ENCODE results near the gene ILK.

ILK gene

GRCh38 chr11:6603287-6604080 lies at the start of gene ILK, which contains the start of gene RRP8:
ILK (plus strand) TSS chr11:6603774; CDS start chr11:6604272, 498 bp downstream.
RRP8 (minus strand) TSS chr11:6603616; CDS start chr11:6603502, 114 bp downstream.
- FAIRE-seq: no peak

- no peak for FAIRE-seq
Observed at GRCh38 chr11:6554828-6555706, 48.5 kb upstream of the ILK start.

GRCh38 chr11:6556139-6556949 lies 47.2 kb upstream of the ILK start:
- FAIRE-seq: no peak

GRCh38 chr11:6557063-6557462 lies 46.5 kb upstream of the ILK start:
- FAIRE-seq: no peak

GRCh38 chr11:6557761-6558674 lies 45.6 kb upstream of the ILK start:
- no peak for FAIRE-seq

- FAIRE-seq: no peak
Observed at GRCh38 chr11:6559369-6559768, 44.2 kb upstream of the ILK start.

GRCh38 chr11:6561288-6561687 lies 42.3 kb upstream of the ILK start:
- FAIRE-seq: no peak

- FAIRE-seq: no peak
Observed at GRCh38 chr11:6563121-6563619, 40.4 kb upstream of the ILK start.

GRCh38 chr11:6563667-6564066 lies 39.9 kb upstream of the ILK start:
- FAIRE-seq: no peak

- no peak for FAIRE-seq
Observed at GRCh38 chr11:6565325-6565724, 38.2 kb upstream of the ILK start.

- no peak for FAIRE-seq
Observed at GRCh38 chr11:6565988-6566703, 37.4 kb upstream of the ILK start.

- FAIRE-seq: no peak
Observed at GRCh38 chr11:6566704-6567370, 36.7 kb upstream of the ILK start.

GRCh38 chr11:6567371-6567745 lies 36.2 kb upstream of the ILK start:
- no peak for FAIRE-seq

- no peak for FAIRE-seq
Observed at GRCh38 chr11:6568191-6568918, 35.2 kb upstream of the ILK start.

- FAIRE-seq: no peak
Observed at GRCh38 chr11:6569706-6570105, 33.9 kb upstream of the ILK start.

GRCh38 chr11:6570691-6571427 lies 32.7 kb upstream of the ILK start:
- FAIRE-seq: no peak

- no peak for FAIRE-seq
Observed at GRCh38 chr11:6571434-6572008, 32.1 kb upstream of the ILK start.

GRCh38 chr11:6572215-6572614 lies 31.4 kb upstream of the ILK start:
- FAIRE-seq: no peak
